HL-60 (cell line): Measurements from ENCODE around the gene B3GALT4.

Source experiments
- GABPA ChIP-seq: IDR thresholded peaks from 2 replicates; pipeline ENCODE4 v1.6.1; 2012; ENCODE audit warnings: low read depth
- POLR2AphosphoS5 ChIP-seq: IDR thresholded peaks from 2 replicates; pipeline ENCODE4 v1.6.1; 2012; ENCODE audit warnings: low read depth
- SPI1 ChIP-seq: IDR thresholded peaks from 2 replicates; pipeline ENCODE4 v1.6.1; 2012; ENCODE audit warnings: low read depth, mild to moderate bottlenecking, borderline replicate concordance
- TF ChIP-seq, protein P1 (sequence below): IDR thresholded peaks from one replicate; pipeline ENCODE4 v1.5.1; 2011; ENCODE audit warnings: low read length, control low read depth, inconsistent platforms; ENCODE audit not compliant: insufficient read depth
- TF ChIP-seq, protein P2 (sequence below): IDR thresholded peaks from 2 replicates; pipeline ENCODE4 v1.6.1; 2012; ENCODE audit warnings: low read depth; ENCODE audit not compliant: insufficient replicate concordance

DNA sequence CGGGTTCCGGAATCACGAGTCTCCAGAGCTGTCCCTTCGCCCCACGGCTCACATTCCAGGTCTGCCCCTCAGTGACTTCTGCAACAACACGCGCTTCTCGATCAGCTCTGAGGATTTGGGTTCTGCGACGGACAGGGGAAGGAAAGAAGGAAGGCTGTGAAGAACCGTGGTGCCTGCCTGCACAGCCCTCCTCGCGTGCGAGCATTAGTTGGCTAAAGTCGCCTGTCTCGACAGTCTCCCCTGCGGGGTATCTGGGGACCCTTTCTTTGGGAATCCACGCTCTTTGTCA is 28.3 kb upstream of the B3GALT4 start:
- TF ChIP-seq GABPA (no peak), POLR2AphosphoS5 (no peak), SPI1 (no peak)
- TF ChIP-seq, protein P1, sequence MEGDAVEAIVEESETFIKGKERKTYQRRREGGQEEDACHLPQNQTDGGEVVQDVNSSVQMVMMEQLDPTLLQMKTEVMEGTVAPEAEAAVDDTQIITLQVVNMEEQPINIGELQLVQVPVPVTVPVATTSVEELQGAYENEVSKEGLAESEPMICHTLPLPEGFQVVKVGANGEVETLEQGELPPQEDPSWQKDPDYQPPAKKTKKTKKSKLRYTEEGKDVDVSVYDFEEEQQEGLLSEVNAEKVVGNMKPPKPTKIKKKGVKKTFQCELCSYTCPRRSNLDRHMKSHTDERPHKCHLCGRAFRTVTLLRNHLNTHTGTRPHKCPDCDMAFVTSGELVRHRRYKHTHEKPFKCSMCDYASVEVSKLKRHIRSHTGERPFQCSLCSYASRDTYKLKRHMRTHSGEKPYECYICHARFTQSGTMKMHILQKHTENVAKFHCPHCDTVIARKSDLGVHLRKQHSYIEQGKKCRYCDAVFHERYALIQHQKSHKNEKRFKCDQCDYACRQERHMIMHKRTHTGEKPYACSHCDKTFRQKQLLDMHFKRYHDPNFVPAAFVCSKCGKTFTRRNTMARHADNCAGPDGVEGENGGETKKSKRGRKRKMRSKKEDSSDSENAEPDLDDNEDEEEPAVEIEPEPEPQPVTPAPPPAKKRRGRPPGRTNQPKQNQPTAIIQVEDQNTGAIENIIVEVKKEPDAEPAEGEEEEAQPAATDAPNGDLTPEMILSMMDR = no peak
- TF ChIP-seq, protein P2, sequence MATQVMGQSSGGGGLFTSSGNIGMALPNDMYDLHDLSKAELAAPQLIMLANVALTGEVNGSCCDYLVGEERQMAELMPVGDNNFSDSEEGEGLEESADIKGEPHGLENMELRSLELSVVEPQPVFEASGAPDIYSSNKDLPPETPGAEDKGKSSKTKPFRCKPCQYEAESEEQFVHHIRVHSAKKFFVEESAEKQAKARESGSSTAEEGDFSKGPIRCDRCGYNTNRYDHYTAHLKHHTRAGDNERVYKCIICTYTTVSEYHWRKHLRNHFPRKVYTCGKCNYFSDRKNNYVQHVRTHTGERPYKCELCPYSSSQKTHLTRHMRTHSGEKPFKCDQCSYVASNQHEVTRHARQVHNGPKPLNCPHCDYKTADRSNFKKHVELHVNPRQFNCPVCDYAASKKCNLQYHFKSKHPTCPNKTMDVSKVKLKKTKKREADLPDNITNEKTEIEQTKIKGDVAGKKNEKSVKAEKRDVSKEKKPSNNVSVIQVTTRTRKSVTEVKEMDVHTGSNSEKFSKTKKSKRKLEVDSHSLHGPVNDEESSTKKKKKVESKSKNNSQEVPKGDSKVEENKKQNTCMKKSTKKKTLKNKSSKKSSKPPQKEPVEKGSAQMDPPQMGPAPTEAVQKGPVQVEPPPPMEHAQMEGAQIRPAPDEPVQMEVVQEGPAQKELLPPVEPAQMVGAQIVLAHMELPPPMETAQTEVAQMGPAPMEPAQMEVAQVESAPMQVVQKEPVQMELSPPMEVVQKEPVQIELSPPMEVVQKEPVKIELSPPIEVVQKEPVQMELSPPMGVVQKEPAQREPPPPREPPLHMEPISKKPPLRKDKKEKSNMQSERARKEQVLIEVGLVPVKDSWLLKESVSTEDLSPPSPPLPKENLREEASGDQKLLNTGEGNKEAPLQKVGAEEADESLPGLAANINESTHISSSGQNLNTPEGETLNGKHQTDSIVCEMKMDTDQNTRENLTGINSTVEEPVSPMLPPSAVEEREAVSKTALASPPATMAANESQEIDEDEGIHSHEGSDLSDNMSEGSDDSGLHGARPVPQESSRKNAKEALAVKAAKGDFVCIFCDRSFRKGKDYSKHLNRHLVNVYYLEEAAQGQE = no peak
